ENCODE data around the gene PACSIN2.

Gene PACSIN2

DNA sequence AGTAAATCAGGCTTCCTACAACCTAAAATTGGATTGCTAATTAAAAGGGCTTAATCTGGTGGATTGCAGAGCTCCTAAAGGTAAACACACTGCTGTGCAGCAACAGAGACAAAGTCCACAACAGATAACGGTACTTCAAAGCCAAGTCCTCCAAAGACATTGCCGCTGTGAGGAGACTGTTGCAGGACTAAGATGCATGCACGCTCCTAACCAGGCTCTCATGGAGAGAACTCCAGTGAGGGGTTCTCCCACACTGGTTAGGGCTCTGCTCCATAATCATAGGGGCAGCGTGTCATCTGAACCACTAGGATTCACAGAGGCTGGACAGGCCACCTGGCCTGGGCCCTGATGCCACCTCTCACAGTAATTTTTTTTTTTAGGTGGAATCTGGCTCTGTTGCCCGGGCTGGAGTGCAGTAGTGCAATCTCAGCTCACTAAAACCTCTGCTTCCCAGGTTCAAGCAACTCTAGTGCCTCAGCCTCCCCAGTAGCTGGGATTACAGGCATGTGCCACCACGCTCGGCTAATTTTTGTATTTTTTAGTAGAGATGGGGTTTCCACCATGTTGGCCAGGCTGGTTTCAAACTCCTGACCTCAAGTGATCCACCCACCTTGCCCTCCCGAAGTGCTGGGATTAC lies 101.0 kb downstream of the PACSIN2 start:
- no peaks in the 10 kb centered on the region for H3K79me2 ChIP-seq (ENCODE audit: low read length)
- no peaks in the 10 kb centered on the region for H3K9me2 ChIP-seq (replicated peaks; ENCODE audit: insufficient read depth, low read length)
- H3K9ac ChIP-seq (ENCODE audit: low read length), result no peak overlapping the region
- H3K4me2 ChIP-seq (ENCODE audit: low read depth, low read length), result no peak overlapping the region
- H3K4me3 ChIP-seq (ENCODE audit: low read length), result no peak overlapping the region
- no peaks in the 10 kb centered on the region for H3F3A ChIP-seq (ENCODE audit: insufficient read depth, low read length)
- no peaks in the 10 kb centered on the region for H3K27me3 ChIP-seq (replicated peaks; ENCODE audit: insufficient read depth, low read length)
- no peaks in the 10 kb centered on the region for H3K36me3 ChIP-seq (replicated peaks; ENCODE audit: insufficient read depth, low read length)
- H3K9me3 ChIP-seq (replicated peaks; ENCODE audit: insufficient read depth, low read length), result no peaks in the 10 kb centered on the region
- H3K27ac ChIP-seq (ENCODE audit: low read length), result no peak overlapping the region
- H3K4me1 ChIP-seq (ENCODE audit: low read length), result no peaks in the 10 kb centered on the region
- no peak for DNase-seq
- H2AFZ ChIP-seq (ENCODE audit: low read length), result no peak overlapping the region
- TF ChIP-seq, protein P1, sequence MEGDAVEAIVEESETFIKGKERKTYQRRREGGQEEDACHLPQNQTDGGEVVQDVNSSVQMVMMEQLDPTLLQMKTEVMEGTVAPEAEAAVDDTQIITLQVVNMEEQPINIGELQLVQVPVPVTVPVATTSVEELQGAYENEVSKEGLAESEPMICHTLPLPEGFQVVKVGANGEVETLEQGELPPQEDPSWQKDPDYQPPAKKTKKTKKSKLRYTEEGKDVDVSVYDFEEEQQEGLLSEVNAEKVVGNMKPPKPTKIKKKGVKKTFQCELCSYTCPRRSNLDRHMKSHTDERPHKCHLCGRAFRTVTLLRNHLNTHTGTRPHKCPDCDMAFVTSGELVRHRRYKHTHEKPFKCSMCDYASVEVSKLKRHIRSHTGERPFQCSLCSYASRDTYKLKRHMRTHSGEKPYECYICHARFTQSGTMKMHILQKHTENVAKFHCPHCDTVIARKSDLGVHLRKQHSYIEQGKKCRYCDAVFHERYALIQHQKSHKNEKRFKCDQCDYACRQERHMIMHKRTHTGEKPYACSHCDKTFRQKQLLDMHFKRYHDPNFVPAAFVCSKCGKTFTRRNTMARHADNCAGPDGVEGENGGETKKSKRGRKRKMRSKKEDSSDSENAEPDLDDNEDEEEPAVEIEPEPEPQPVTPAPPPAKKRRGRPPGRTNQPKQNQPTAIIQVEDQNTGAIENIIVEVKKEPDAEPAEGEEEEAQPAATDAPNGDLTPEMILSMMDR (IDR thresholded peaks at IDR 0.05; ENCODE audit: low read length), result no peak
- TF ChIP-seq EZH2 (optimal IDR thresholded peaks at IDR 0.05; ENCODE audit: low read depth, low read length) (no peak), EZH2phosphoT487 (IDR thresholded peaks at IDR 0.05; ENCODE audit: low read length) (no peak)
- no peaks in the 10 kb centered on the region for H4K20me1 ChIP-seq (ENCODE audit: insufficient read depth, low read length)

DNA sequence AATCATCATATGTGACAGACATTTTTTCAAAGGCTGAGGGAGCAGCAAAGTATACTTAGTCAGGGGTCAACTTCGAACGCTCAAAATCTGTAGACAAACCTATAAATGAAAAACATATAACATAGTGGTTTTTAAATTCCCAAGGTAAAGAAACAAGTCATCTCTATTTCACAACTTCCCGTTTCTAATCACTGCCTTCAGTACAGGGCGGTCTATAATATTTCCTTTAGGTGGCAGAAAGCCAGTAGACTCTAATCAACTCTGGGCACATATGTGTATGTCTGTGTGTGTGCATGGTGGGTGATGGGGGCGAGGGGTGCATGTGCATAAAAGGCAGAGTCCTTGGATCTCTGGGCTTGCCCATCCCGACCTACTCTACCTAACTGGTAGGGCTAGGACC lies 102.9 kb downstream of the PACSIN2 start:
- no peak for DNase-seq
- H3K4me1 ChIP-seq (ENCODE audit: low read length), result no peaks in the 10 kb centered on the region
- no peaks in the 10 kb centered on the region for H3K36me3 ChIP-seq (replicated peaks; ENCODE audit: insufficient read depth, low read length)
- H2AFZ ChIP-seq (ENCODE audit: low read length), result no peak overlapping the region
- H3K9me3 ChIP-seq (replicated peaks; ENCODE audit: insufficient read depth, low read length), result no peaks in the 10 kb centered on the region
- H3K4me2 ChIP-seq (ENCODE audit: low read depth, low read length), result no peak overlapping the region
- no peak overlapping the region for H3K9ac ChIP-seq (ENCODE audit: low read length)
- no peaks in the 10 kb centered on the region for H3F3A ChIP-seq (ENCODE audit: insufficient read depth, low read length)
- TF ChIP-seq EZH2phosphoT487 (IDR thresholded peaks at IDR 0.05; ENCODE audit: low read length) (no peak), EZH2 (optimal IDR thresholded peaks at IDR 0.05; ENCODE audit: low read depth, low read length) (no peak)
- TF ChIP-seq, protein P1 (IDR thresholded peaks at IDR 0.05; ENCODE audit: low read length), result no peak
- H3K79me2 ChIP-seq (ENCODE audit: low read length), result no peaks in the 10 kb centered on the region
- H4K20me1 ChIP-seq (ENCODE audit: insufficient read depth, low read length), result no peaks in the 10 kb centered on the region
- no peak overlapping the region for H3K27ac ChIP-seq (ENCODE audit: low read length)
- H3K4me3 ChIP-seq (ENCODE audit: low read length), result no peak overlapping the region
- H3K27me3 ChIP-seq (replicated peaks; ENCODE audit: insufficient read depth, low read length), result no peaks in the 10 kb centered on the region
- H3K9me2 ChIP-seq (replicated peaks; ENCODE audit: insufficient read depth, low read length), result no peaks in the 10 kb centered on the region

DNA sequence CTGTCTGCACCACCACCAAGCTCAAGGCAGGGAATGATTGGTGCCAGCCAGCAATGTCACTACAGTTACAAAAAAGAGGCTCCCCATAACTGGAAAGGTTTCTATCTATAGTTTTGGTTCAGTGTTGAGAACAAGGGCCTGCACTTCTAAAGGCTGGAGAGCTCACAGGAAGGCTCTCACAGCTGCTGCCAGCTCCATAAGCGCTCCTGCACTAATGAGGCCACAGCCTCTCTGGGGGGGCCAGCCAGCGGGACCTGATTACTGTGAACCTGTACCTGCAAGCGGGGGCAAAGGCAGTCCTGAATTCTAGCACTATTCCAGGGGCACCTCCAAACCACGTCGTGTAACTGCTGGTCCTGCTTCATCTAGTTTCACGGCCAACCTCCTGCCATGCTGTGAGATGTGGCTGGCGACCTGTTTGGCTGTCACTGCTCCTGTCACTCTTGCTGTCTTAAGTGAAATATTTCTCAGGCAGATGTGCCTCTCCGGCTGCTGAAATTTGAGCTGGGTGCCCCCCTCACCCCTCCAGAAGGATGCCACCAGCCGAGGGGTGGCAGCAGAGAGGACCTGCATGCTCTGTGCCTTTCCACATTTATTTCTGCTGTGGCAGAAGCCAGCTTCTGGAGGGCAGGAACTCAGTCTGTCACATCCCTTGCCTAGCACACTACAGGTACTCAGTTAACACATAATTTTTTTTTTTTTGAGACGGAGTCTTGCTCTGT lies 104.6 kb downstream of the PACSIN2 start:
- no peak overlapping the region for H3K4me2 ChIP-seq (ENCODE audit: low read depth, low read length)
- DNase-seq, result no peak
- no peaks in the 10 kb centered on the region for H3K4me1 ChIP-seq (ENCODE audit: low read length)
- H3K27me3 ChIP-seq (replicated peaks; ENCODE audit: insufficient read depth, low read length), result no peaks in the 10 kb centered on the region
- H3K9ac ChIP-seq (ENCODE audit: low read length), result no peak overlapping the region
- no peaks in the 10 kb centered on the region for H3K79me2 ChIP-seq (ENCODE audit: low read length)
- no peak overlapping the region for H3K4me3 ChIP-seq (ENCODE audit: low read length)
- H2AFZ ChIP-seq (ENCODE audit: low read length), result no peak overlapping the region
- no peaks in the 10 kb centered on the region for H3F3A ChIP-seq (ENCODE audit: insufficient read depth, low read length)
- no peak for TF ChIP-seq EZH2phosphoT487 (IDR thresholded peaks at IDR 0.05; ENCODE audit: low read length)
- H3K36me3 ChIP-seq (replicated peaks; ENCODE audit: insufficient read depth, low read length), result no peaks in the 10 kb centered on the region
- H3K9me3 ChIP-seq (replicated peaks; ENCODE audit: insufficient read depth, low read length), result no peaks in the 10 kb centered on the region
- no peaks in the 10 kb centered on the region for H3K9me2 ChIP-seq (replicated peaks; ENCODE audit: insufficient read depth, low read length)
- no peaks in the 10 kb centered on the region for H4K20me1 ChIP-seq (ENCODE audit: insufficient read depth, low read length)
- H3K27ac ChIP-seq (ENCODE audit: low read length), result no peak overlapping the region

Data from MM.1S (cell line).